ENCODE results near the gene WDR27.

The WDR27 gene

DNA sequence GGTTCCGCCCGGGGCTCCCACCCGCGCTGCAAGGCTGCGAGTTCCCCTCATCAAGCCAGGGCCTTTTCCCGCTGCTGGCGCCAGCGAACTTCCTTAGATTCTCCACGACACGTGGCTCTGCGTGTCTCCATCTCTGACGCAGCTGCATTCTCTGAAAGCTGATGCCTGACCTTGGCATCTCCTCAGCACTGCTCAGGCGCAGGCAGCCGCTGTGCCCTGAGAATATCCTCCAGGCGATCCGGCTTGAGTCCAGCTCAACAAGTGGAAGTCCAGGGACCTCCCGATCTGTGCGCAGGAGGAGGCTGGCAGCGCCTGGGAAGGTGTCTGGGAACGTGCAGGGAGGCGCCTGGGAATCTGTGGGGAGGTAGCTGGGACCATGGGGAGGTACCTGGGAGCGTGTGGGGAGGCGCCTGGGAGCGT is 277.0 kb downstream of the WDR27 start (continued):
- no peak for TF ChIP-seq ZNF274 (IDR thresholded peaks at IDR 0.05; ENCODE audit: low read length)
- no peak for TF ChIP-seq ZNF274 (tag by site-specific recombination; IDR thresholded peaks at IDR 0.05; ENCODE audit: borderline replicate concordance)
- TF ChIP-seq ZNF654 (tag by site-specific recombination; IDR thresholded peaks at IDR 0.05; ENCODE audit: low read depth): no peak
- TF ChIP-seq ZBTB49 (tag by site-specific recombination; IDR thresholded peaks at IDR 0.05; ENCODE audit: low read depth): no peak
- no peak for TF ChIP-seq ZNF629 (tag by site-specific recombination; IDR thresholded peaks at IDR 0.05)
- TF ChIP-seq ZNF585B (tag by site-specific recombination; IDR thresholded peaks at IDR 0.05): no peak
- TF ChIP-seq ZFP41 (tag by site-specific recombination; IDR thresholded peaks at IDR 0.05; ENCODE audit: borderline replicate concordance): no peak
- TF ChIP-seq ZNF561 (tag by site-specific recombination; IDR thresholded peaks at IDR 0.05; ENCODE audit: borderline replicate concordance): no peak
- TF ChIP-seq ZBTB21 (tag by site-specific recombination; IDR thresholded peaks at IDR 0.05): no peak
- peak; percentile 89 for TF ChIP-seq ZIC2 (tag by site-specific recombination; IDR thresholded peaks at IDR 0.05)
- TF ChIP-seq ZFHX2 (tag by site-specific recombination; conservative IDR thresholded peaks at IDR 0.05): no peak
- no peak for TF ChIP-seq ZNF366 (tag by site-specific recombination; conservative IDR thresholded peaks at IDR 0.05)
- TF ChIP-seq ZNF398 (tag by site-specific recombination; IDR thresholded peaks at IDR 0.05): peak; percentile 25; the same call in 1 of the 2 replicates
- no peak for TF ChIP-seq ZNF768 (tag by site-specific recombination; IDR thresholded peaks at IDR 0.05)
- no peak for TF ChIP-seq ZBTB8A (tag by site-specific recombination; IDR thresholded peaks at IDR 0.05)
- peak; percentile 46; the same call in 1 of the 2 replicates for TF ChIP-seq ZNF2 (tag by site-specific recombination; IDR thresholded peaks at IDR 0.05)
- TF ChIP-seq ZNF266 (tag by site-specific recombination; IDR thresholded peaks at IDR 0.05; ENCODE audit: low read depth): no peak
- TF ChIP-seq ZNF623 (tag by site-specific recombination; IDR thresholded peaks at IDR 0.05): no peak
- TF ChIP-seq, protein P1, sequence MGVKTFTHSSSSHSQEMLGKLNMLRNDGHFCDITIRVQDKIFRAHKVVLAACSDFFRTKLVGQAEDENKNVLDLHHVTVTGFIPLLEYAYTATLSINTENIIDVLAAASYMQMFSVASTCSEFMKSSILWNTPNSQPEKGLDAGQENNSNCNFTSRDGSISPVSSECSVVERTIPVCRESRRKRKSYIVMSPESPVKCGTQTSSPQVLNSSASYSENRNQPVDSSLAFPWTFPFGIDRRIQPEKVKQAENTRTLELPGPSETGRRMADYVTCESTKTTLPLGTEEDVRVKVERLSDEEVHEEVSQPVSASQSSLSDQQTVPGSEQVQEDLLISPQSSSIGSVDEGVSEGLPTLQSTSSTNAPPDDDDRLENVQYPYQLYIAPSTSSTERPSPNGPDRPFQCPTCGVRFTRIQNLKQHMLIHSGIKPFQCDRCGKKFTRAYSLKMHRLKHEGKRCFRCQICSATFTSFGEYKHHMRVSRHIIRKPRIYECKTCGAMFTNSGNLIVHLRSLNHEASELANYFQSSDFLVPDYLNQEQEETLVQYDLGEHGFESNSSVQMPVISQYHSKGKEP (tag by site-specific recombination; IDR thresholded peaks at IDR 0.05): no peak
- TF ChIP-seq, protein P2, sequence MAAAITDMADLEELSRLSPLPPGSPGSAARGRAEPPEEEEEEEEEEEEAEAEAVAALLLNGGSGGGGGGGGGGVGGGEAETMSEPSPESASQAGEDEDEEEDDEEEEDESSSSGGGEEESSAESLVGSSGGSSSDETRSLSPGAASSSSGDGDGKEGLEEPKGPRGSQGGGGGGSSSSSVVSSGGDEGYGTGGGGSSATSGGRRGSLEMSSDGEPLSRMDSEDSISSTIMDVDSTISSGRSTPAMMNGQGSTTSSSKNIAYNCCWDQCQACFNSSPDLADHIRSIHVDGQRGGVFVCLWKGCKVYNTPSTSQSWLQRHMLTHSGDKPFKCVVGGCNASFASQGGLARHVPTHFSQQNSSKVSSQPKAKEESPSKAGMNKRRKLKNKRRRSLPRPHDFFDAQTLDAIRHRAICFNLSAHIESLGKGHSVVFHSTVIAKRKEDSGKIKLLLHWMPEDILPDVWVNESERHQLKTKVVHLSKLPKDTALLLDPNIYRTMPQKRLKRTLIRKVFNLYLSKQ (tag by site-specific recombination; IDR thresholded peaks at IDR 0.05; ENCODE audit: borderline replicate concordance): no peak
- TF ChIP-seq, protein P3, sequence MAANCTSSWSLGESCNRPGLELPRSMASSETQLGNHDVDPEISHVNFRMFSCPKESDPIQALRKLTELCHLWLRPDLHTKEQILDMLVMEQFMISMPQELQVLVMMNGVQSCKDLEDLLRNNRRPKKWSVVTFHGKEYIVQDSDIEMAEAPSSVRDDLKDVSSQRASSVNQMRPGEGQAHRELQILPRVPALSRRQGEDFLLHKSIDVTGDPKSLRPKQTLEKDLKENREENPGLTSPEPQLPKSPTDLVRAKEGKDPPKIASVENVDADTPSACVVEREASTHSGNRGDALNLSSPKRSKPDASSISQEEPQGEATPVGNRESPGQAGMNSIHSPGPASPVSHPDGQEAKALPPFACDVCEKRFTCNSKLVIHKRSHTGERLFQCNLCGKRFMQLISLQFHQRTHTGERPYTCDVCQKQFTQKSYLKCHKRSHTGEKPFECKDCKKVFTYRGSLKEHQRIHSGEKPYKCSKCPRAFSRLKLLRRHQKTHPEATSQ (tag by site-specific recombination; IDR thresholded peaks at IDR 0.05): no peak
- 0 out of 2 replicates have a peak, but pooled peaks have one; percentile 37 for TF ChIP-seq PBX3 (CRISPR knock-in tag; IDR thresholded peaks at IDR 0.05)
- TF ChIP-seq ZNF416 (tag by site-specific recombination; IDR thresholded peaks at IDR 0.05): no peak
- TF ChIP-seq ZNF785 (tag by site-specific recombination; IDR thresholded peaks at IDR 0.05): no peak
- TF ChIP-seq, protein P4, sequence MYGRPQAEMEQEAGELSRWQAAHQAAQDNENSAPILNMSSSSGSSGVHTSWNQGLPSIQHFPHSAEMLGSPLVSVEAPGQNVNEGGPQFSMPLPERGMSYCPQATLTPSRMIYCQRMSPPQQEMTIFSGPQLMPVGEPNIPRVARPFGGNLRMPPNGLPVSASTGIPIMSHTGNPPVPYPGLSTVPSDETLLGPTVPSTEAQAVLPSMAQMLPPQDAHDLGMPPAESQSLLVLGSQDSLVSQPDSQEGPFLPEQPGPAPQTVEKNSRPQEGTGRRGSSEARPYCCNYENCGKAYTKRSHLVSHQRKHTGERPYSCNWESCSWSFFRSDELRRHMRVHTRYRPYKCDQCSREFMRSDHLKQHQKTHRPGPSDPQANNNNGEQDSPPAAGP (tag by site-specific recombination; IDR thresholded peaks at IDR 0.05): 0 out of 2 replicates have a peak, but pooled peaks have one; percentile 32
- no peak for TF ChIP-seq ZNF473 (tag by site-specific recombination; IDR thresholded peaks at IDR 0.05)
- TF ChIP-seq ZNF175 (tag by site-specific recombination; IDR thresholded peaks at IDR 0.05): no peak
- 0 out of 2 replicates have a peak, but pooled peaks have one; percentile 25 for TF ChIP-seq SP2 (tag by site-specific recombination; IDR thresholded peaks at IDR 0.05)
- no peak for TF ChIP-seq MEIS1 (CRISPR knock-in tag; IDR thresholded peaks at IDR 0.05; ENCODE audit: borderline replicate concordance)
- TF ChIP-seq ZNF529 (tag by site-specific recombination; IDR thresholded peaks at IDR 0.05; ENCODE audit: insufficient replicate concordance): no peak
- TF ChIP-seq ZNF214 (tag by site-specific recombination; IDR thresholded peaks at IDR 0.05; ENCODE audit: borderline replicate concordance): no peak

All from HEK293 (cell line).